Measurements from ENCODE around the gene NDFIP1. TPM values are rescaled to one million over a fixed set of nuclear protein-coding genes. Genes with fewer than 3 reads are reported as not detected.

NDFIP1 gene
- total RNA-seq, 1 donor from 2014 or later, result 52.1 TPM

DNA sequence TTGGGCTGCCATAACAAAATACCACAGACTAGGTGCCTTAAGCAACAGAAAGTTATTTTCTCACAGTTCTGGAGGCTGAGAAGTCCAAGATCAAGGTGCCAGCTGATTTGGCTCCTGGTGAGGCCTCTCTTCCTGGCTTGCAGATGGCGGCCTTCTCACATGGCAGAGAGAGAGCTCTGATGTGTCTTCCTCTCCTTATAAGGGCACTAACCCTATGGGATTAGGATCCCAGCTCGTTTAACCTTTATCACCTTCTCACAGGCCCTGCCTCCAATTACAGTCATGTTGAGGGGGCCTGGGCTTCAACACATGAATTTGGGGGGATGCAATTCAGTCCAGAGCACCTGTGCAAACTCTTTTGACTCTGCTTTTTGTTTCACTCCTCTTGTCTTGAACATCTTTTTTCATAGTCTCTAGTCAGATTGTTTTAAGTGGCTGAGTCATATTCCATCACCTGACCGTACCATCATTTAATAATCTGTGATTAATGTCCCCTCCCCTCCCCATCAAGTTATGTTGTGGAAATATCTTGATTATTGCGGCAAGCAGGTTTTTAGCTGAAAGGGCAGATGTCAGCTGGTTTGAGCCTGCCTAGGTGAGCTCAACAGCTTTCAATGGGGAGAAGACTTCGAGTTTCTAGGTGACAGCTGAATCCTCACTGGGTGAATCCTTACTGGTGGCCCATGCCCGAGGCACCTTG lies 61.8 kb downstream of the NDFIP1 start:
- no peak for DNase-seq (ENCODE audit: low read depth)
- no peaks in the 10 kb centered on the region for H3K36me3 ChIP-seq (ENCODE audit: control insufficient read depth, insufficient read depth, low read length)
- peaks cover under 1% of the 10 kb centered on the region for H3K27me3 ChIP-seq (ENCODE audit: control insufficient read depth, insufficient read depth, low read length)
- no peak overlapping the region for H3K4me3 ChIP-seq (ENCODE audit: low read depth, low read length)
- TF ChIP-seq, protein P1, sequence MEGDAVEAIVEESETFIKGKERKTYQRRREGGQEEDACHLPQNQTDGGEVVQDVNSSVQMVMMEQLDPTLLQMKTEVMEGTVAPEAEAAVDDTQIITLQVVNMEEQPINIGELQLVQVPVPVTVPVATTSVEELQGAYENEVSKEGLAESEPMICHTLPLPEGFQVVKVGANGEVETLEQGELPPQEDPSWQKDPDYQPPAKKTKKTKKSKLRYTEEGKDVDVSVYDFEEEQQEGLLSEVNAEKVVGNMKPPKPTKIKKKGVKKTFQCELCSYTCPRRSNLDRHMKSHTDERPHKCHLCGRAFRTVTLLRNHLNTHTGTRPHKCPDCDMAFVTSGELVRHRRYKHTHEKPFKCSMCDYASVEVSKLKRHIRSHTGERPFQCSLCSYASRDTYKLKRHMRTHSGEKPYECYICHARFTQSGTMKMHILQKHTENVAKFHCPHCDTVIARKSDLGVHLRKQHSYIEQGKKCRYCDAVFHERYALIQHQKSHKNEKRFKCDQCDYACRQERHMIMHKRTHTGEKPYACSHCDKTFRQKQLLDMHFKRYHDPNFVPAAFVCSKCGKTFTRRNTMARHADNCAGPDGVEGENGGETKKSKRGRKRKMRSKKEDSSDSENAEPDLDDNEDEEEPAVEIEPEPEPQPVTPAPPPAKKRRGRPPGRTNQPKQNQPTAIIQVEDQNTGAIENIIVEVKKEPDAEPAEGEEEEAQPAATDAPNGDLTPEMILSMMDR (IDR thresholded peaks at IDR 0.05; ENCODE audit: insufficient read depth, low read length, poor library complexity, severe bottlenecking), result no peak

- TF ChIP-seq, protein P1 (IDR thresholded peaks at IDR 0.05; ENCODE audit: insufficient read depth, low read length, poor library complexity, severe bottlenecking), result no peak
- H3K36me3 ChIP-seq (ENCODE audit: control insufficient read depth, insufficient read depth, low read length), result no peaks in the 10 kb centered on the region
- peaks cover 3% of the 10 kb centered on the region for H3K27me3 ChIP-seq (ENCODE audit: control insufficient read depth, insufficient read depth, low read length)
- no peak for DNase-seq (ENCODE audit: low read depth)
- no peak overlapping the region for H3K4me3 ChIP-seq (ENCODE audit: low read depth, low read length)
These were observed 62.7 kb downstream of the NDFIP1 start for GRCh38 chr5:142171270-142171669.

DNA sequence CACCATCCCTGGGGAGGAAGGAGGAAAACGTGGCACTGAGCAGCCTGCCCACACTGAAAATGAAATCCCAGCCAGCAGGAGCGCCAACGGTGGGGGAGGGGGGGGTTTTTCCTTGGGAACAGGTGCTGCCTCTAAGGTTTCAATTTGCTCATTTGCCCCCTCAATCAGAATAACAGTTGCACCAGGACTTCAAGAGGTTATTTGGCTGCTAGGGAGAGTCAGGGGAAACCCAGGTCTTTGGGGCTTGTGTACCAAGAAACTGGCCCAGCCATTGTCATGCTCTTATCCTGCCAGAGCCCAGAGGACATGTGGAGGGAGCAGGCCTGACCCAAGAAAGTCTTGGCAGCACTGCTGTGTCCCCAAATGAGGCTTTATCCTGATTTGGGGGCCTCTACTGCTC lies 66.5 kb downstream of the NDFIP1 start:
- Histone ChIP-seq H3K27me3 (ENCODE audit: control insufficient read depth, insufficient read depth, low read length) (peaks cover 3% of the 10 kb centered on the region), H3K36me3 (ENCODE audit: control insufficient read depth, insufficient read depth, low read length) (no peaks in the 10 kb centered on the region), H3K4me3 (ENCODE audit: low read depth, low read length) (no peak overlapping the region)
- TF ChIP-seq, protein P1 (IDR thresholded peaks at IDR 0.05; ENCODE audit: insufficient read depth, low read length, poor library complexity, severe bottlenecking), result no peak
- no peak for DNase-seq (ENCODE audit: low read depth)

DNA sequence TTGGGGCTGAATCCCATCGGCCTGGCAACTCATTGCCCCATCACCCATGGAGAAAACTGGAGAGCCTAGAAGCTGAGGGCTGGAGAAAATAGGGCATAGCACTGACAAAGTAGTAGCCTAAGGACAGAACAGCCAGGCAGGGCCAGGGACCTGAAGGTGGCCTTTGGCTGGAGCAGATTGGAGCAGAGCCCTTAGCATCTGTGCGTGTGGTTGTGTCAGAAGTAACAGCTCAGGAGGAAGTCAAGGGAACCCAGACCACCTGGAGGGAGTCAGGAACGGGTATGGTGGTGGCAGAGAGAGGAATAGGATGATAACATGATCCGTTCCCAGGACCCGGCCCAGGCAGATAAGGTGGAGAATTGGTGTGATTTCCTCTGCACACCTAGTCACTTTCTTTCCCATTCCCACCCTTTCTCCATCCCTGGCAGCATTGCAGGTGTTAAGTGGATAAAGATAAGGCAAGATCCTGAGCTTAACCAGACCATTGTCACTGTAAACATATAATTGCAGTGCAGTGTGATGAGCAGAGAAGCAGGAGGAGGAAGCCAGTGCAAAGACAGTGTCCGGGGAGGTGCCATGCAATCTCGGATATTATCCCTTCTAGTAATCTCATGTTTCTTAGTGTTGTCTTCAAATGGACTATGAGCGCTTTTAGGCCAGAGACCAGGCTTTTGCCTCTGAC lies 67.0 kb downstream of the NDFIP1 start:
- TF ChIP-seq, protein P1 (IDR thresholded peaks at IDR 0.05; ENCODE audit: insufficient read depth, low read length, poor library complexity, severe bottlenecking), result no peak
- Histone ChIP-seq H3K4me3 (ENCODE audit: low read depth, low read length) (no peak overlapping the region), H3K27me3 (ENCODE audit: control insufficient read depth, insufficient read depth, low read length) (peaks cover 3% of the 10 kb centered on the region), H3K36me3 (ENCODE audit: control insufficient read depth, insufficient read depth, low read length) (no peaks in the 10 kb centered on the region)
- DNase-seq (ENCODE audit: low read depth), result no peak

DNA sequence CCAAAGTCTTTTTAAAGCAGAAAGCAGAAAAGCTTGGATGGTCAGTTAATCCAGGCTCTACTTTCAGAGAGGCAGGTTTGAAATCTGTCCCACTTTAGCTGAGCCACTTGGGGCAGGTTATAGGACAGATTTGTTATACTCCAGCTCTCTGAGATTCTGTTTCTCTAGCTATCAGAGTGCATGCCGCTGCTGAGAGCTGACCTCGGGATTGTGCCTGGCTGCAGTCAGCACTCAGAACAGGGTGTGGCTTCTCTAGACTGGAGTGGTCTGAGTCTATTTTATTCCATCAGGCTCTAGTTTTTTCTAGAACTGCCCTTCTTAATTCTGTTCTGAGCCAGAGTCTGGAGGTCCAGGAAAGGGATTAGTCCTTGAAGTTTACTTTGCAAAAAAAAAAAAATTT lies 67.7 kb downstream of the NDFIP1 start:
- TF ChIP-seq, protein P1 (IDR thresholded peaks at IDR 0.05; ENCODE audit: insufficient read depth, low read length, poor library complexity, severe bottlenecking), result no peak
- DNase-seq (ENCODE audit: low read depth), result no peak
- H3K27me3 ChIP-seq (ENCODE audit: control insufficient read depth, insufficient read depth, low read length), result peaks cover 3% of the 10 kb centered on the region
- no peak overlapping the region for H3K4me3 ChIP-seq (ENCODE audit: low read depth, low read length)
- no peaks in the 10 kb centered on the region for H3K36me3 ChIP-seq (ENCODE audit: control insufficient read depth, insufficient read depth, low read length)

Data from kidney epithelial cell (primary cell).